Right ventricle myocardium superior (tissue), 1 donor: Measurements from ENCODE around the gene SLC6A11. TPM values are rescaled to one million over a fixed set of nuclear protein-coding genes. Genes with fewer than 3 reads are reported as not detected.

Experiments
- ATAC-seq: fragments of 200-7000 bp; cut with Tn5 transposase; one replicate; pipeline ENCODE4 v1.9.1; 2020; ENCODE audit warnings: mild to moderate bottlenecking; ENCODE audit not compliant: poor library complexity
- DNase-seq: peaks from one replicate; pipeline ENCODE4 v3.0.0-alpha.2; 2020
- intact Hi-C: fragments of 100-400 bp; cut with DNase I; formaldehyde crosslinking; loops from one replicate; pipeline ENCODE4 v1.11.2; 2022
- total RNA-seq: library from RNA; stranded (reverse); fragmentation: NEBNext Ultra II Directional; extraction: Animal tissue kit (Norgen Biotek cat#: 25700); gene quantifications from one replicate; pipeline ENCODE4 v1.2.1, GENCODE V29; 2021
- donor health status: DM: no; HTN: yes; CAD: no; lungs with severe emphysema.

Gene SLC6A11
- total RNA-seq, 1 donor from 2014 or later: not detected

DNA sequence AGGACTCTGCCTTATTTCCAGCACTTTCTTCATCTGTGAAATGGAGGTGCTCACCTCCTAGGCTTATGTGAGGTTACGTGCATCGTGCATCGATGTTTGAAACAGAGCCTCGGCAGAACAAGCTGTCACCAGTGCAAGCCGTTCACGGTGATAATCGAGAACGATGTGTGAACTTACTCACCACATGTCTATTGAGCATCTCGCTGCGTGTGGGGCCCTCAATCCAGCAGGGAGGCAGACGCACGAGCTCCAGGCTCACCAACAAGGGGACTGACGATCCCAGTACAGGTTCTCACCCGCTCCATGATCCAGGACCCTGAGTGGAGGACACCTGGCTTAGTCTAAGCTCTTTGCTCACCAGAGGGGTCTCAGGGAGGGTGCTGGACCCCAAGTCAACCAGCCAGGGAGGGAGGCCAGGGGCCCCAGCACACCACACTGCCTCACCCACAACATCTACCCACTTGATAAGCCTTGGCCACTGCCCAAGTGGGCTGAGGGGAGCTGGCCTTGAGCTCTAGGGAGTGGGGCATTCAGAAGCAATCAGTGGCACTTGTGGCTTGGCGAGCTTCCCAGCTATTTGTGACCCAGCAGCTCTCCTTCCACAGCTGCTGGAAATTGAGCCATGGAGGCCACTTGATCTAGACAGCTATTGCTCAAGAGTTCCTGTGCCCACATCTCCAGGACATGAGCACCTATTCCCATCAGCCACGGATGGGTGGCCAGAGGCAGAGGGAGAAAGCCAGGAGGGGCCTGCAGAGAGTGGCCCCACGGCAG, 142.1 kb downstream of the SLC6A11 start:
- DNase-seq (peak; percentile 83), ATAC-seq (peak; percentile 82)
- intact Hi-C loops: no loop called here

DNA sequence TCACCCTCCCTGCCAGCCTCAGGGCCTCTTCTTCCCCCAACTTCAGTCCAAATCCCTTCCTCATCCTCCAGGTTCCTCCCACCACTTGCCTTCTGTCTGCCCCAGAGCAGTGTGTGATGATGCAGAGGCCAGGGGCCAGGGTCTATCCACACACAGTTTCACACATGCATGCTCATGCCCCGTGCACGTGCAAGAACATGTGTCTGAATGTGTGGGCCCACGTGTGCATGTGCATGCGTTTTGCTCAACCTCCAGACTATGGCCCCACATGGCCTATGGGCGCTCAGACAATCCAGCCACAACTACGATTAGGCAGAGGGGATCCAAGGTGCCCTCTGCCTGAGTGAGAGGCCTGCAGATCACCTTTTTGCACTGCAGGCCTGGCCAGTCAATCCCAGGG, 144.2 kb downstream of the SLC6A11 start:
- DNase-seq: no peak
- intact Hi-C loops: no loop called here
- ATAC-seq: no peak

DNA sequence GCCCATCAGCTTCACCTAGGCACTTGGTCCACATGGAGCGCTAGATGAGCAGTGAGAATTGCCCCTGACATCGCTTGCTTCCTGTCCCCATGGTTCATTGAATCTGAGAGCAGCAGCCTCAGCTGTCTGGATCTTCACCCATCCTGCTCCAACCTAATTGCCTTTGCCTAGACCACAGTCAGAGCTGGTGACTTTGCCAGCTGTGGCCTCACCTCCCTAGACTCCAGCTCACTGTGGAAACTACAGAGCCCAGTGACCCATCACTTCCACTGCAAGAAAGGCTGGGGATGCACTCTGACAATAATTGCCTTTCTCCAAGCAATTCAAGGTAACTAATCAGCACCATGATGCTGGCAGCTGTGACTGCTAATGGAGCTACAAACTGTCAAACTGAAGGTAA, 145.9 kb downstream of the SLC6A11 start:
- DNase-seq: no peak
- intact Hi-C loops: no loop called here
- ATAC-seq: no peak

DNA sequence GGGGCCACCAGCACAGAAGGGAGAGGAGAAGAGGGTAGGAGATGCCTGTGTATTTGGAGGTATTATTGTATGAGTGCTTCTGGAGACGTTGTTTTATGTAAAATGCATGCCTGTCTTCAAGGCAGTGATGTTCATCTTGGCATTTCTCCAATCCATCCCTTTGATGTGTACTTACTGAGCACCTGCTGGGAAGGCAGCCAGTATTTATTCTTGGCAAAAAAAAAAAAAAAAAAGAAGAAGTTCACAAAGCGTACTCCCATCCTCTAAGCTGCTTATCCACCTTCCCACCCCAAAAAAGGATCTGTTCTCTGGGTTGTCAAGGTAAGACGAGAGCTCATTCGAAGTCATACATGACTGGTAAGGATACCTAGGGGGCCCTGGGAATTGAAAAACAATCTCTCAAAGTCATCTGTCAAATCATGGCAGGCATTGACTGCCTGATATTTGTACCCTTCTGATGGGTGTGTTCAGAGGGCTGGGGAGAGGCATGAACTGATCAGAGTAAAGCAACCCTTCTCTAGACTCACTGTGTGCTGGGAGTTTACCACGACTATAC, 146.5 kb downstream of the SLC6A11 start:
- intact Hi-C loops: no loop called here
- no peak for DNase-seq
- ATAC-seq: no peak

DNA sequence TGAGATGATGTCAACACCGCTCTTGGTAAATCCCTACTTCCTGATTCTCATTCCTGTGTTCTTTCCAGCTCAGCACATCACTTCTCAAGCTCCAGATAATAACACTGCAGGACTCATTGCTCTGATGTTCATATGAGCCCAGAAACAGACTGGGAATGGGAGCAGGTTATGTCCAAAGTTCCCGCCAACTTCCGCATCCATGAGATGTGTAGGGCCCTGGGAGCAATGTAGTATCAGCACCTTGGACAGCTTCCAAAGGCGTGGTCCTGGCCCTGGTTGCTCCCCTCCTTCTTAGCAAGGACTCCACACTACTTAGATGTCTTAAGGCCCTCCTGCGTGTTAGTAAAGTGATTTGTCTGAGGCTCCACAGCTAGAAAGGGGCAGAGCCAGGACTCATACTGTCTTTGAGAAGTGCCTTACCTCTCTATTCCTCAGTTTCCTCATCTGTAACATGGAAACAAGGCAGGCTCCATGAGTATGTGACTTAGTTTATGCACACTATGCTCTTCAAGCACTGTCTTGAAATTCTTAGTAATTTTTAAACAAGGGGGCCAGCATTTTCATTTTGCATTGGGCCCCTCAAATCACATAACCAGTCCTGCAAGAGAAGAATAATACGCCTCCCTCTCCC, 148.6 kb downstream of the SLC6A11 start:
- DNase-seq (no peak), ATAC-seq (no peak)
- intact Hi-C loops: no loop called here

DNA sequence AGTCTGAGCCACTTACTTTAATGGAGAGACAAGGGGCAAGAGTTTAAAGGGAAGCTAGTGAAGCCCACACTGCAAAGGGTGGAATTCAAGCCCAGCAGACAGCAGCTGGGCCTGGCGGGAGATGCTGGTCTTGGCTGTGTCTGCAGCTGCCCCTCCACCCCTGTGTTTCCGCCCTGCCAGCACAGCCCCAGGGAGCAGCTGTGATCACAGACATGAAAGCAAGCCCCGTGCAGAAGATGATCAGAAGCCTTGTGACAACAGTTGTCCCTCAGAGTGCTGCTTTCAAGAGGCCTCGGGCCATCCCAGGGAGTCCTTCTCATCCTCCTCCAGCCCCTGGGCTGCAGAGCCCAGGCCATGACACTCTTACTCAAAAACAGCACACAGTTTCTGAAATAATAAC, 152.4 kb downstream of the SLC6A11 start:
- no peak for ATAC-seq
- no peak for DNase-seq
- intact Hi-C loops: no loop called here

DNA sequence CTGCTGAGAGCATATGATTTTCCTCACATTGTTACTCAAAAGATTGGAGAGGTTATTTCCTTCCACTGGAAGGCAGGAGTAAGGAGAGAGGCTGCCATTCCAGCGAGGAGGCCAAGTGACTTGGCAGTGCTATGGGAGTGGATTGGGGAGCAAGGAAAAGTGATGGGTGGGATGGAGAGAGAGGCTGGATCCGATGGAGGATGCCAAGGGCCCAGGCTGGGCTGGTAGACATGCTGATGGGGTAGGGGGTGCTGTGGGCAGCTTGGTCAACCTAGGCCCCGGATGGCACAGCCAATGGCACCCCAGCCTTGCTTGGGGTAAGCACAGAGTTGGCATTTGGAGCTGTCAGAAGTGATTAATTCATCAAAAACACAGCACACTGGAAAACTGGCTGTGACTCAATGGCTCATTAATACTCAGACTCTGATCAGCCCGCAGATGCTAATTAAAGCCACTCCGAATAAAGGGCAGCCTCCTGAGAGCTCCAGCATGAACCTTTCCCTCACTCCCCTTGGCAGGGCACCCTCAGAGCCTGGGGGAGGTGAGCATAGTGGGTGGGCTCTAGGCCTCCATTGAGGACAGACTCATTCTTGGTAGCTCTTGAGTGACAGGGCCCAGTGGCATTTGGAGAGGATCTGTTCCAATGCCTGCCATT, 154.4 kb downstream of the SLC6A11 start:
- ATAC-seq (no peak), DNase-seq (no peak)
- intact Hi-C loops: no loop called here

DNA sequence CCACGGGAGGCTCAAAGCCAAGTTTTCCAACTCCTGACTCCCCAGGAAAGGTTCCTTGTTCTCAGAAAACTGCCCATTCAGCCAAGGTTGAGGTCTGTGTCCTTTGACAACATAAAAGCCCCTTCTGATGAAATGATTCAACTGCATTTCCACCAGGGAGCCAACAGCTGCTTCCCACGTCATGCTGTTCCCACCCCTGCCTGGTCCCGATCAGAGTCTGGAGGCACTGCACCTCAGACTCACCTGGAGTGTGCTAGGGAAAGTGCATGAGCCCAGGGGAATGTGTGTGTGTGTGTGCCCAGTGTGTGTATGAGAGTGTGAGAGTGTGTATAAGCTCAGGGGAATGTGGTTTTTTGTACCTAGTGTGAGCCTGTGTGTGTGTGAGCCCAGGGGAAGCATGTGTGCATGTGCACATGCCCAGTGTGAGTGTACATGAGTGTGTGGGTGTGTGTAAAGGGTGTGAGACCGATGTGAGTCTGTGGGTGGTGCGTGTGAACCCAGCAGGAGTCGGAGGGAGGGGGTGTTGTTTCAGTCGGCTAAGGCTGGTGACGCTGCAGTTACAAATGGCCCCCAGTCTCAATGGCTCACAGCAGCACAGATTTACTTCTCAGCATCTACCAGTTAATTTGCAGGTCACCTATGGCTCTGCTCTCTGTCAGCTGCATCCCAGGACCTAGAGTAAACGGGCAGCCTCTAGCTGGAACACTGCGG, 156.2 kb downstream of the SLC6A11 start:
- intact Hi-C loops: no loop called here
- DNase-seq: no peak
- no peak for ATAC-seq

DNA sequence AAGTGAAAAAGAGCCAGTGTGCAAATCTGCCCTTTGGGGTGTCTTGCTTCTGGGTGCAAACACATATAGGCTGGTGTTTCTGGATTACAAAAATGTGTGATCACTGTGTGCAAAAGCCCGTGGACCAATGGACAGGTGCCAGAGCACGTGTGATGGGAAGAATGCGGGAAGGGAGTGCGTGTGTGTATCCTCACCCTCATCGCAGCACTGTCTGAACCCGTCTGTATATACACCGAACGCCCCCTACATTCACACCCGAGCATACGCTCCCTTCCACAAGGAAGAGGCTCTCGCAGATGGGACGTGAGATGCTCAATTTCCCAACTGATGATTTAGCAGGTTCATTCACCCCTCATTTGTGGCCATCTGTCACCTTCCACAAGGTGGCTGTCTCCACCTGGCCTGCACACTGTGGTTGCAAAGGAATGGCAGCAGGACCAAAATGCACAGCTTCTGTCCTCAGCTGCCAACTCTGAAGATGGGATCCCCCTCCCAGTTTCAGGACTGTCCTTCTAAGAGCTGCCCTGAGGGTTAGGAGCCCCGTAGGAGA, 157.1 kb downstream of the SLC6A11 start:
- intact Hi-C loops: no loop called here
- ATAC-seq (no peak), DNase-seq (no peak)

DNA sequence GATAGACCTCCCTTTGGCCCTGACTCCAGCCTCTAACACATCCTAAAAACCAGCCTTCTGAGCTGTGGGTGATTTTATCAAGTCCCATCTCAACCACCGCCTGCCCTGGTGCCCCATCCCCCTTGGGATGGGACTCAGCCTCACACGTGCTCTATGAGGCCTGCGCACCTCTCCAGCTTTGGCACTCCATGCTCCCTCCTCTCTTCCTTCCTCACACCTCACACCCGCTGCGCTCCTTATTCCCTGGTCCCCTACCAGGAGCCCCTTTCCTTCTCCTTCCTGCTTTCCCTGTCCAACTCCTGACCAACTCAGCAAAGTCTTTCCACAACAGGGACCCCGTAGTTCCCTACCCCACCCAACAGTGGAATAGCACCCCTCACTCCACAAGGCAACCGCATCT, 158.1 kb downstream of the SLC6A11 start:
- no peak for DNase-seq
- no peak for ATAC-seq
- intact Hi-C loops: no loop called here

DNA sequence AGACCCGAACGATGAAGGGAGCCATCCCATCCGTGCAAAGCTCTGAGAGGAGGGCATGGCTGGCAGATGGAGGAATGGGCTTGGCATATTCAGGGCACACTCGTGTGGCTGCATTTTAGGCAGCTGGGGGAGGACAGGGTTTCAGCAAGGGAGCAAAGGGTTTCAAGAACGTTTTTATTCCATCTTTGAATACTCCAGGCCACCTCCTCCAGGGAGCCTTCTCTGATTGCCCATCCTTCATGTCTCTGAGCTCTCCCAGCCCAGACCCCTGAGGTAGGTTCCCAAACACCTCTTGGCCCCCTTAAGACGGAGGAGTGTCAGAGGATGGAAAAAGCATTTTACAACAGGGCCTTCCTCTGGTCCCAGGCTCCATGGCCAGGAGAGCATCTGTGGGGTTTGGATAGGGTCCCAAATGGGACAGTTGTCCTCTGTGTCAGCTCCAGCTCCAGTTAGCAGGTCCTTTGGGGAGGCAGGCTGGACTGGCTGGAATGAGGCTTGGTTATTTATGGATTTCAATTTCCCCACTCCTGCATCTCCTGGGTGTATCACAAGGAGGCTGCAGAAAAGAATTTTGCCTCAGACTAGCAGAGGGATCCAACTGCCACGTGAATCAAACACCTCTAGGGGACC, 158.8 kb downstream of the SLC6A11 start:
- ATAC-seq (no peak), DNase-seq (no peak)
- intact Hi-C loops: no loop called here

DNA sequence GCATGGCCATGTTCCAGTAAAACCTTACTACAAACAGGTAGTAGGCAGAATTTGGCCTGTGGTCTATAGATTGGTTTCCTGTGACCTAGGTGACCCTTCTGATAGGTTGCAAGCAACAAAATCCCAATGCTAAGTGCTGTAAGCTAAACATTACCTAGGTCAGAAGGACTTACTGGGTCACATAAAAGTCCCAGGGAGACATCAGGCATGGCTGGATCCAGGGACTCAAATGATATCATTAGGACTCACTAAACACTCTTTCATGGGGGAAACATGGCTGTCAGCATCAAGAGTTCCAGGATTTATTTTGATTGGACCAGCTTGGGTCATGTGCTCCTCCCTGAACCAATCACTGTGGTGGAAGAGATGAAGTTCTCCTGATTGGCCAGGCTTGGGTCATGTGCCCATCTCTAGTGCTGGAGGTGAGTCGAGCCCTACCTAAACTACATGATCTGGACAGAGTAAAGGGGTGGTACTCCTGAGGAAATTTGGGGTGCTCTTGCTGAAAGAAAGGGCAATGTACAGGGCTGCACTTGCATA, 159.7 kb downstream of the SLC6A11 start:
- intact Hi-C loops: no loop called here
- DNase-seq (no peak), ATAC-seq (no peak)

DNA sequence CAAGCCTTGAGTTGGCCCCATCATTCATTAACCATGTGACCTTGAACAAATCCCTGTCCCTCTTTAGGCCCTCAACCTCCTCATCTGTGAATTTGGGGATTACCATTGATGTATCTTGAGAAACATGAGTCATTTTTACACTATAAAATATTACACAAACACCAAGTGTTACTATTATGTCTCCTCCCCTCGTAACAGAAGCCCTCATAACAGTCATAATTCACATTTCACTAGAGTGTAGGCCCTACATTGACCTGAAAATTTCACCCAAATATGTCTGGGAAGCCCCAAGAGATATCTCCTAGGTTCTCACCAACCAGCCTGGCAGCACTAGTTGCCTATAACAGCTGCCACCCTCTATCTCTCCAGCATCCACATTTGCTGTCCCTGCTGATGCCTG, 160.7 kb downstream of the SLC6A11 start:
- intact Hi-C loops: no loop called here
- DNase-seq: no peak
- no peak for ATAC-seq

DNA sequence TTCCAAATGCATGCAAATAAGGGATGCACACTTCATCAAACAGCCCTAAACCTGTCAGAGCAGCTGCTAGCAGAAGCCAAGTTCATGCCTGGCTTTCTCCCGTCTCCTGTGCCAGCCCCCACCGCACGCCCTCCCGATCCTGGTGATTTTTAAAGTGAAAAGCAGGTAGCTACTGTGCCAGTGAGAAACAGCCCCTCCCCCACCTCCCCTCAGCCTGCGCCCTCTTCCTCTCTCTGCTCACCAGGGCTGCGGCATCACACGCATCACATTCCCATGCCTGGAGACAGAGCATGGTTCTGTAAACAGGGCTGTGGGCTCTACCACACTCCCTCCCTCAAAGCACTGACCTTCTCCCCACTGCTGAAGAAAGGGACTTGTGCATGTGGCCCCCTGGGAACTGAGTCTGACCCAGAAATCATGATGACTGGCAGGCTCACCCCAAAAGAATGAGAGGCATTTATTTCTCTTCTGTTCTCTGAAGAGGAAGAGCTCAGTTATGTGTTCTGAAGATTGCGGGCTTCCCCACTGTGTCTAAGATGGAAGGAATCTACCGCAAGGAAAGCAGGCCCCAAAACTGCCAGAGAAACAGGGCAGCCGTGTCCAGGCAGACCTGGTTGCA, 162.0 kb downstream of the SLC6A11 start:
- intact Hi-C loops: no loop called here

DNA sequence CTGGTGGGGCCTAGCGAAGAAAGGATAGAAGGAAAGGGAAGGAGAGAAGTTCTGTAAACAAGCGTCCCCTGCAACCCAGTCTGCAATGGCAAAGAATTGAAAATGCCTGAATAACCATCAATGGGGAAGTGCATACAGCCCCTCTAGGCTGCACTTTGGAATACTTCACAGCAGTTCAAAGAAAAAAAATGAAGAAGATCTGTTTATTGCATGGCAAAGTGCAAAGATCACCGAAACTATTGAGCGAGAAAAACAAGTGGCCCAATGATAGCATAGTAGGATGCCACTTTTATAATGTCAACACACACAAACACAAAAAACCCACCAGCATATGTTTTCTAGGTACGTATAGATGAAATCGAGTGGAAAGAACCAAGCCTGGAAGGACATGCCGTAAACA, 162.9 kb downstream of the SLC6A11 start:
- DNase-seq (no peak), ATAC-seq (no peak)
- intact Hi-C loops: no loop called here

More for the DNA sequence above, 162.0 kb downstream of the SLC6A11 start:
- DNase-seq (no peak), ATAC-seq (no peak)

DNA sequence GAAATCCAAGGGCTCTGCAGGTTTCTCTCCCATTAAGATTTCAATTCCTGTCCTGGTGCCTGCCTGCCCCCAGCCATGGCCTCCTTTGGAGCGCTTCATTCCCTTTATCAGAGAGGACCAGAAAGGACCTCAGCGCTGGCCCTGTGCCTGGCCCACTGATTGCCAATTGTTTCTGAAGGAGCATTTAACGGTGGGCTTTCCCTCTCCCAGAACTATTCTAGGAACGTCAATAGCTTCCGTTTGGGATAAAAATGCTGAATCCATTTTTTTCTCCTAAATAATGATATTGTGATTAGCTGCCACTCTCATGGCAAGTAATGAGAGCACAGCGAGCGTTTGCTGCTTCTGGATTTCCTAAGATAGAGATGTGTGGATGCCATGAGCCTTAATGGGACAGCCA, 164.3 kb downstream of the SLC6A11 start:
- ATAC-seq (no peak), DNase-seq (no peak)
- intact Hi-C loops: no loop called here

DNA sequence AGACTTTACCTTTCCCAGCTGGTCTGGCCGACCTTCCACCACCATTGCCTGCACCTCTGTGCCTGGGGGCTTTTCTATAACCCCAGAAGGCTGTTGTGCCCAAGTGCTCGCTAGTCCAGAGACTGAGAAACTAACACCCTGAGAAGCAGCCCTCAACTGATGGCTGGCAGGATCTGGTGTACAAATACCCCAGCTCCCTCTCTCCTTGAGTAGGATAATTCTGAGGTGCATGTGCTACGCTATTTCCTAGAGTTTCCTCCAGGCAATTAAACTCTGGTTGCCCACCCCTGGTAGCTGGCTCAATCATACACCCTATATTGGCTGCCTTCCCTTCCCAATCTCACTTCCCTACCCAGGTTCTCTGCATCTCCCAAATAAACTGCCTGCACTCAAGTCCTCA, 165.0 kb downstream of the SLC6A11 start:
- ATAC-seq: no peak
- intact Hi-C loops: no loop called here
- DNase-seq: no peak

DNA sequence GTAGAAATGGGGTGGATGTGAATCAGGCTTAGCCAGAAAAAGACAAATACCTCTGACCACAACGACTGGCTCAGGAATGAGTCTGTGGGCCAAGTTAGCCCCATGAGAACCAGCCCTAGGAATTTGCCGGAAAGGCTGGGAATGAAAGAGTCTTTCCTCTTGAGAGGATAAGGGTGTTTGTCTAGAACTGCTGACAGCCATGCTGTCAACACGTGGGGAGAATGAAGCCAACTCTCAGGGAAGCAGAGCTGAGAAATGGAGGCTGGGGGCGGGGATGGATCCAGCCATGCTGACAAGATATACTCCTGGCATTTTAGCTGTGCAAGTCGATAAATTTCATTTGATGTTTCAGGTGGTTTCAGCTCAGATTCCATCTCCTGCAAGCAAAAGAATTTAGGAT, 165.9 kb downstream of the SLC6A11 start:
- peak; percentile 30 for ATAC-seq
- no peak for DNase-seq
- intact Hi-C loops: no loop called here
